ENCODE data around the gene ACCS.

The ACCS gene

GRCh38 chr11:44018127-44018521 lies 47.9 kb upstream of the ACCS start:
- Histone ChIP-seq H3K4me3 (ENCODE audit: insufficient read depth, low read length, poor library complexity, severe bottlenecking) (no peak overlapping the region), H3K9me2 (replicated peaks; ENCODE audit: insufficient read depth, low read length) (no peaks in the 10 kb centered on the region), H3K4me2 (ENCODE audit: low read depth, low read length, poor library complexity, severe bottlenecking) (no peak overlapping the region), H3K79me2 (ENCODE audit: insufficient read depth, low read length) (no peaks in the 10 kb centered on the region), H4K20me1 (ENCODE audit: low read depth, low read length) (no peaks in the 10 kb centered on the region), H3K9me3 (ENCODE audit: insufficient read depth, low read length) (no peaks in the 10 kb centered on the region), H3K36me3 (ENCODE audit: low read length) (no peaks in the 10 kb centered on the region), H3K27ac (ENCODE audit: low read depth, low read length) (no peak overlapping the region), H2AFZ (ENCODE audit: low read depth, low read length, severe bottlenecking) (no peak overlapping the region), H3K9ac (ENCODE audit: low read length) (no peak overlapping the region), H3F3A (ENCODE audit: insufficient read depth) (no peaks in the 10 kb centered on the region), H3K27me3 (ENCODE audit: low read length) (no peaks in the 10 kb centered on the region)
- no peak for TF ChIP-seq EZH2phosphoT487 (conservative IDR thresholded peaks at IDR 0.05; ENCODE audit: low read length)
- TF ChIP-seq CTCF (IDR thresholded peaks at IDR 0.05; ENCODE audit: insufficient read depth, low read length, poor library complexity, severe bottlenecking), result no peak

DNA sequence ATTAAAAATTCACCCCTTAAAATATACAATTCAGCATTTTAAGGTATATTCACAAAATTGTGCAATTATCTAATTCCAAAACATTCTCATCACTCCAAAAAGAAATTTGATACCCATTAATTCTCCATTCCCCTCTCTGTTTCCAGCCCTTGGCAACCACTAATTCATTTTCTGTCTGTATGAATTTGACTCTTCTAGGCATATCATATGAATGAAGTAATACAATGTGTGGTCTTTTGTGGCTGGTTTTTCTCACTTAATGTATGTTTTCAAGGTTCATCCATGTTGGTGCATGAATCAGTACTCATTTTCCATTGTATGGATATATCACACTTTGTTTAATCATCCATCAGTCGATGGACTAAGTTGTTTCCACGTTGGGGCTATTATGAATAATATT lies 47.2 kb upstream of the ACCS start:
- H3K36me3 ChIP-seq (ENCODE audit: low read length), result no peaks in the 10 kb centered on the region
- no peaks in the 10 kb centered on the region for H3K79me2 ChIP-seq (ENCODE audit: insufficient read depth, low read length)
- no peak overlapping the region for H3K4me2 ChIP-seq (ENCODE audit: low read depth, low read length, poor library complexity, severe bottlenecking)
- no peak for TF ChIP-seq CTCF (IDR thresholded peaks at IDR 0.05; ENCODE audit: insufficient read depth, low read length, poor library complexity, severe bottlenecking)
- TF ChIP-seq EZH2phosphoT487 (conservative IDR thresholded peaks at IDR 0.05; ENCODE audit: low read length), result no peak
- H3F3A ChIP-seq (ENCODE audit: insufficient read depth), result no peaks in the 10 kb centered on the region
- no peak overlapping the region for H3K4me3 ChIP-seq (ENCODE audit: insufficient read depth, low read length, poor library complexity, severe bottlenecking)
- no peaks in the 10 kb centered on the region for H3K9me2 ChIP-seq (replicated peaks; ENCODE audit: insufficient read depth, low read length)
- H2AFZ ChIP-seq (ENCODE audit: low read depth, low read length, severe bottlenecking), result no peak overlapping the region
- H3K9ac ChIP-seq (ENCODE audit: low read length), result no peak overlapping the region
- no peaks in the 10 kb centered on the region for H3K9me3 ChIP-seq (ENCODE audit: insufficient read depth, low read length)
- H3K27me3 ChIP-seq (ENCODE audit: low read length), result no peaks in the 10 kb centered on the region
- no peak overlapping the region for H3K27ac ChIP-seq (ENCODE audit: low read depth, low read length)
- no peaks in the 10 kb centered on the region for H4K20me1 ChIP-seq (ENCODE audit: low read depth, low read length)

DNA sequence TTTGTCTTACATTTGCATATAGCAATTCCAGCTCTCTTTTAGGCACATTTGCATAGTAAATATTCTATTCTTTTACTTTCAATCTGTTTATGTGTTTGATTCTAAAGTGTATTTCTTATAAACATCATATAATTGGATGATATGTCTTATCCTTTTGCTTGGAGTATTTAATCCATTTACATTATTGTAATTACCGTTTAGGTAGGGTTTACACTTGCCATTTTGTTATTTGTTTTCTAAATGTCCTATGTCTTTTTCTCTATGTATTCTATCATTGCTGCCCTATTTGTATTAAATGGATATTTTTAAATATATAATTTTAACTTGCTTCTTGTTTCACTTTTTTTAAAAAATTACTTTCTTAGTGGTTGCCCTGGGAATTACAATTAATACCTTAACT lies 41.1 kb upstream of the ACCS start:
- no peak overlapping the region for H3K4me2 ChIP-seq (ENCODE audit: low read depth, low read length, poor library complexity, severe bottlenecking)
- H3K9me2 ChIP-seq (replicated peaks; ENCODE audit: insufficient read depth, low read length), result no peaks in the 10 kb centered on the region
- no peaks in the 10 kb centered on the region for H3K79me2 ChIP-seq (ENCODE audit: insufficient read depth, low read length)
- no peak overlapping the region for H3K27ac ChIP-seq (ENCODE audit: low read depth, low read length)
- H3K36me3 ChIP-seq (ENCODE audit: low read length), result no peaks in the 10 kb centered on the region
- no peaks in the 10 kb centered on the region for H3F3A ChIP-seq (ENCODE audit: insufficient read depth)
- H3K4me3 ChIP-seq (ENCODE audit: insufficient read depth, low read length, poor library complexity, severe bottlenecking), result no peak overlapping the region
- H3K9ac ChIP-seq (ENCODE audit: low read length), result no peak overlapping the region
- no peaks in the 10 kb centered on the region for H3K9me3 ChIP-seq (ENCODE audit: insufficient read depth, low read length)
- no peaks in the 10 kb centered on the region for H4K20me1 ChIP-seq (ENCODE audit: low read depth, low read length)
- H3K27me3 ChIP-seq (ENCODE audit: low read length), result no peaks in the 10 kb centered on the region
- TF ChIP-seq CTCF (IDR thresholded peaks at IDR 0.05; ENCODE audit: insufficient read depth, low read length, poor library complexity, severe bottlenecking) (no peak), EZH2phosphoT487 (conservative IDR thresholded peaks at IDR 0.05; ENCODE audit: low read length) (no peak)
- H2AFZ ChIP-seq (ENCODE audit: low read depth, low read length, severe bottlenecking), result no peak overlapping the region

DNA sequence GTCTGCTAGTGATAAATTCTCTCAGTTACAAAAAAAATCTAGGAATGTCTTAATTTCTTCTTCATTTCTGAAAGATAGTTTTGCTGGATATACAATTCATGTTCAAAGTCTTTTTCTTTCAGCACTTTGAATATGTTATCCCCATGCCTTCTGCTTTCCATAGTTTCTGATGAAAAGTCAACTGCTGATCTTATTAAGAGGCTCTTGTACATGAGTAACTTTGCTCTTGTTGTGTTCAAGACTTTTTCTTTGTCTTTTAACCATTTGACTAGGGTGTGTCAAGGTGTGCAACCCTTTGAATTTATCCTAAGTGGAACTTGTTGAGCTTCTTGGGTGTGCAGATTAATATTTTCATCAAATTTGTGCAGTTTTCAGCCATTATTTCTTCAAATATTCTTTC lies 40.3 kb upstream of the ACCS start:
- H3K9ac ChIP-seq (ENCODE audit: low read length), result no peak overlapping the region
- no peaks in the 10 kb centered on the region for H3K36me3 ChIP-seq (ENCODE audit: low read length)

More for the DNA sequence above, 40.3 kb upstream of the ACCS start:
- Histone ChIP-seq H3K79me2 (ENCODE audit: insufficient read depth, low read length) (no peaks in the 10 kb centered on the region), H4K20me1 (ENCODE audit: low read depth, low read length) (no peaks in the 10 kb centered on the region), H3K9me2 (replicated peaks; ENCODE audit: insufficient read depth, low read length) (no peaks in the 10 kb centered on the region), H2AFZ (ENCODE audit: low read depth, low read length, severe bottlenecking) (no peak overlapping the region), H3K27me3 (ENCODE audit: low read length) (no peaks in the 10 kb centered on the region), H3K27ac (ENCODE audit: low read depth, low read length) (no peak overlapping the region), H3K4me3 (ENCODE audit: insufficient read depth, low read length, poor library complexity, severe bottlenecking) (no peak overlapping the region), H3K9me3 (ENCODE audit: insufficient read depth, low read length) (no peaks in the 10 kb centered on the region), H3K4me2 (ENCODE audit: low read depth, low read length, poor library complexity, severe bottlenecking) (no peak overlapping the region), H3F3A (ENCODE audit: insufficient read depth) (no peaks in the 10 kb centered on the region)
- TF ChIP-seq CTCF (IDR thresholded peaks at IDR 0.05; ENCODE audit: insufficient read depth, low read length, poor library complexity, severe bottlenecking), result no peak
- TF ChIP-seq EZH2phosphoT487 (conservative IDR thresholded peaks at IDR 0.05; ENCODE audit: low read length), result no peak

Measured in SU-DHL-6 (cell line).